ENCODE results near the gene APP.

DNA sequence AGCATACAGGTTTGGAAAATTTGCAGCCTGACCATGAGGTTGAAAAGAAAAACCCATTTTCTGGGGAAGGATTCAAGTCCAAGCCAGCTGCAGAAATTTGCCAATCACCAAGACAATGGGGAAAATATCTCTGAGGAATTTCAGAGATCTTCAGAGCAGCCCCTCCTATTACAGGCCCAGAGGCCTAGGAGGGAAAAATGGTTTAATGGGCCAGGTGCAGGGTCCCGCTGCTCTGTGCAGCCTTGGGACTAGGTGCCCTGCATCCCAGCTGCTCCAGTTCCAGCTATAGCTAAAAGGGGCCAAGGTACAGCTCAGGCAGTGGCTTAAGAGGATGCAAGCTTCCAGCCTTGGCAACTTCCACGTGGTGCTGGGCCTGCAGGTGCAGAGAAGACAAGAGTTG is 322.3 kb downstream of the APP start:
- TF ChIP-seq, protein P1, sequence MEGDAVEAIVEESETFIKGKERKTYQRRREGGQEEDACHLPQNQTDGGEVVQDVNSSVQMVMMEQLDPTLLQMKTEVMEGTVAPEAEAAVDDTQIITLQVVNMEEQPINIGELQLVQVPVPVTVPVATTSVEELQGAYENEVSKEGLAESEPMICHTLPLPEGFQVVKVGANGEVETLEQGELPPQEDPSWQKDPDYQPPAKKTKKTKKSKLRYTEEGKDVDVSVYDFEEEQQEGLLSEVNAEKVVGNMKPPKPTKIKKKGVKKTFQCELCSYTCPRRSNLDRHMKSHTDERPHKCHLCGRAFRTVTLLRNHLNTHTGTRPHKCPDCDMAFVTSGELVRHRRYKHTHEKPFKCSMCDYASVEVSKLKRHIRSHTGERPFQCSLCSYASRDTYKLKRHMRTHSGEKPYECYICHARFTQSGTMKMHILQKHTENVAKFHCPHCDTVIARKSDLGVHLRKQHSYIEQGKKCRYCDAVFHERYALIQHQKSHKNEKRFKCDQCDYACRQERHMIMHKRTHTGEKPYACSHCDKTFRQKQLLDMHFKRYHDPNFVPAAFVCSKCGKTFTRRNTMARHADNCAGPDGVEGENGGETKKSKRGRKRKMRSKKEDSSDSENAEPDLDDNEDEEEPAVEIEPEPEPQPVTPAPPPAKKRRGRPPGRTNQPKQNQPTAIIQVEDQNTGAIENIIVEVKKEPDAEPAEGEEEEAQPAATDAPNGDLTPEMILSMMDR (IDR thresholded peaks at IDR 0.05; ENCODE audit: low read length), result no peak
- TF ChIP-seq EZH2phosphoT487 (IDR thresholded peaks at IDR 0.05; ENCODE audit: low read length), result no peak
